Prostate gland (tissue), 2 donors: ENCODE results near the gene KLF13.

Experiments used
- POLR2AphosphoS5 ChIP-seq: sonication (generic); formaldehyde crosslinking; IDR thresholded peaks from one replicate; pipeline ENCODE4 v1.6.1; 2017; ENCODE audit warnings: antibody characterized with exemption
- TF ChIP-seq, protein P1 (sequence below), 4 experiments: fragments of 200-600 bp in 2 of 4; fragments of 450-650 bp in 2 of 4; sonication (generic) in 2 of 4; IDR thresholded peaks; 1 replicate in 3 of 4; 2 replicates in 1 of 4; pipeline ENCODE4 v1.5.1; 2016 to 2019; ENCODE audit warnings: antibody characterized with exemption in 4 of 4, mild to moderate bottlenecking in 2 of 4, moderate library complexity in 2 of 4

DNA sequence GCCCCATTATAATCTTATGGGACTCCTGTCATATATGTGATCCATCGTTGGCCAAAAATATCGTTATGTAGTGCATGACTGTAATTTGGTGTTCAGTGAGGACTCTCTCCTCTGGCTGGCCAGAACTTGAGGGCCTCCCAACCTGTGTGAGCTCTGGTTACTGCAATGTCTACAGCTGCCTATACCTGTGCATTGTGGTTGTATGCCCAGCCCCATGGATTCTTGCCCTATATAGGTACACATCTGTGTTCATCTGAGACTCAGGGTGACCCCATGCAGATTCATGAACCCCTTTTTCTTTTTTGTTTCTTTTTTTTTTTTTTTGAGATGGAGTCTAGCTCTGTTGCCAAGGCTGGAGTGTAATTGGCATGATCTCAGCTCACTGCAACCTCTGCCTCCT, 32.6 kb upstream of the KLF13 start:
- TF ChIP-seq, protein P1, sequence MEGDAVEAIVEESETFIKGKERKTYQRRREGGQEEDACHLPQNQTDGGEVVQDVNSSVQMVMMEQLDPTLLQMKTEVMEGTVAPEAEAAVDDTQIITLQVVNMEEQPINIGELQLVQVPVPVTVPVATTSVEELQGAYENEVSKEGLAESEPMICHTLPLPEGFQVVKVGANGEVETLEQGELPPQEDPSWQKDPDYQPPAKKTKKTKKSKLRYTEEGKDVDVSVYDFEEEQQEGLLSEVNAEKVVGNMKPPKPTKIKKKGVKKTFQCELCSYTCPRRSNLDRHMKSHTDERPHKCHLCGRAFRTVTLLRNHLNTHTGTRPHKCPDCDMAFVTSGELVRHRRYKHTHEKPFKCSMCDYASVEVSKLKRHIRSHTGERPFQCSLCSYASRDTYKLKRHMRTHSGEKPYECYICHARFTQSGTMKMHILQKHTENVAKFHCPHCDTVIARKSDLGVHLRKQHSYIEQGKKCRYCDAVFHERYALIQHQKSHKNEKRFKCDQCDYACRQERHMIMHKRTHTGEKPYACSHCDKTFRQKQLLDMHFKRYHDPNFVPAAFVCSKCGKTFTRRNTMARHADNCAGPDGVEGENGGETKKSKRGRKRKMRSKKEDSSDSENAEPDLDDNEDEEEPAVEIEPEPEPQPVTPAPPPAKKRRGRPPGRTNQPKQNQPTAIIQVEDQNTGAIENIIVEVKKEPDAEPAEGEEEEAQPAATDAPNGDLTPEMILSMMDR (IDR thresholded peaks at IDR 0.05): no peak
- TF ChIP-seq POLR2AphosphoS5: no peak
